ENCODE data around the gene CDC42SE1.

CDC42SE1 gene

GRCh38 chr1:151070474-151071276 is 11.3 kb upstream of the CDC42SE1 start, which contains the start of gene GABPB2:
Gene GABPB2, plus strand, starts transcription at chr1:151070761. Its CDS starts 17,429 bp downstream, at chr1:151088190.
- DNase-seq (ENCODE audit: insufficient read length, low spot score) (peak; percentile 84), FAIRE-seq (peak; percentile 83)
- TF ChIP-seq POLR2A (IDR thresholded peaks at IDR 0.05; ENCODE audit: low read depth, low read length) (peak; percentile 94), POU2F2 (IDR thresholded peaks at IDR 0.05; ENCODE audit: low read depth, low read length) (peak; percentile 90), SPI1 (IDR thresholded peaks at IDR 0.05; ENCODE audit: low read depth, low read length) (no peak), TAF1 (IDR thresholded peaks at IDR 0.05; ENCODE audit: low read depth, low read length) (peak; percentile 82), PAX5 (IDR thresholded peaks at IDR 0.05; ENCODE audit: insufficient read depth, low read length, severe bottlenecking) (no peak), POLR2AphosphoS5 (IDR thresholded peaks at IDR 0.05; ENCODE audit: low read depth, low read length) (peak; percentile 89)

- TF ChIP-seq POLR2AphosphoS5 (IDR thresholded peaks at IDR 0.05; ENCODE audit: low read depth, low read length) (no peak), TAF1 (IDR thresholded peaks at IDR 0.05; ENCODE audit: low read depth, low read length) (no peak), POU2F2 (IDR thresholded peaks at IDR 0.05; ENCODE audit: low read depth, low read length) (no peak), SPI1 (IDR thresholded peaks at IDR 0.05; ENCODE audit: low read depth, low read length) (no peak), POLR2A (IDR thresholded peaks at IDR 0.05; ENCODE audit: low read depth, low read length) (no peak), PAX5 (IDR thresholded peaks at IDR 0.05; ENCODE audit: insufficient read depth, low read length, severe bottlenecking) (no peak)
- no peak for DNase-seq (ENCODE audit: insufficient read length, low spot score)
- no peak for FAIRE-seq
Measured at GRCh38 chr1:151069103-151069486, 9.7 kb upstream of the CDC42SE1 start.

GRCh38 chr1:151067185-151067584 is 7.8 kb upstream of the CDC42SE1 start:
- DNase-seq (ENCODE audit: insufficient read length, low spot score) (no peak), FAIRE-seq (no peak)
- no peak for TF ChIP-seq POU2F2 (IDR thresholded peaks at IDR 0.05; ENCODE audit: low read depth, low read length)

- no peak for TF ChIP-seq SPI1 (IDR thresholded peaks at IDR 0.05; ENCODE audit: low read depth, low read length)
- TF ChIP-seq TAF1 (IDR thresholded peaks at IDR 0.05; ENCODE audit: low read depth, low read length), result no peak
- TF ChIP-seq POU2F2 (IDR thresholded peaks at IDR 0.05; ENCODE audit: low read depth, low read length), result no peak
- TF ChIP-seq POLR2AphosphoS5 (IDR thresholded peaks at IDR 0.05; ENCODE audit: low read depth, low read length), result no peak
- TF ChIP-seq POLR2A (IDR thresholded peaks at IDR 0.05; ENCODE audit: low read depth, low read length), result no peak
- TF ChIP-seq PAX5 (IDR thresholded peaks at IDR 0.05; ENCODE audit: insufficient read depth, low read length, severe bottlenecking), result no peak
- no peak for DNase-seq (ENCODE audit: insufficient read length, low spot score)
- no peak for FAIRE-seq
Measured at GRCh38 chr1:151065089-151065645, 5.7 kb upstream of the CDC42SE1 start.

GRCh38 chr1:151062741-151063371 is 3.4 kb upstream of the CDC42SE1 start:
- no peak for DNase-seq (ENCODE audit: insufficient read length, low spot score)
- TF ChIP-seq SPI1 (IDR thresholded peaks at IDR 0.05; ENCODE audit: low read depth, low read length) (no peak), TAF1 (IDR thresholded peaks at IDR 0.05; ENCODE audit: low read depth, low read length) (no peak), POLR2AphosphoS5 (IDR thresholded peaks at IDR 0.05; ENCODE audit: low read depth, low read length) (no peak), POU2F2 (IDR thresholded peaks at IDR 0.05; ENCODE audit: low read depth, low read length) (no peak), POLR2A (IDR thresholded peaks at IDR 0.05; ENCODE audit: low read depth, low read length) (no peak), PAX5 (IDR thresholded peaks at IDR 0.05; ENCODE audit: insufficient read depth, low read length, severe bottlenecking) (no peak)
- no peak for FAIRE-seq

- no peak for FAIRE-seq
- no peak for DNase-seq (ENCODE audit: insufficient read length, low spot score)
- TF ChIP-seq TAF1 (IDR thresholded peaks at IDR 0.05; ENCODE audit: low read depth, low read length) (no peak), POU2F2 (IDR thresholded peaks at IDR 0.05; ENCODE audit: low read depth, low read length) (no peak), POLR2A (IDR thresholded peaks at IDR 0.05; ENCODE audit: low read depth, low read length) (no peak), PAX5 (IDR thresholded peaks at IDR 0.05; ENCODE audit: insufficient read depth, low read length, severe bottlenecking) (no peak), POLR2AphosphoS5 (IDR thresholded peaks at IDR 0.05; ENCODE audit: low read depth, low read length) (no peak), SPI1 (IDR thresholded peaks at IDR 0.05; ENCODE audit: low read depth, low read length) (no peak)
Measured at GRCh38 chr1:151061704-151062103, 2.3 kb upstream of the CDC42SE1 start.

GRCh38 chr1:151060657-151061421 is 1.4 kb upstream of the CDC42SE1 start:
- FAIRE-seq, result peak; percentile 71
- TF ChIP-seq SPI1 (IDR thresholded peaks at IDR 0.05; ENCODE audit: low read depth, low read length) (no peak), POLR2AphosphoS5 (IDR thresholded peaks at IDR 0.05; ENCODE audit: low read depth, low read length) (no peak), POU2F2 (IDR thresholded peaks at IDR 0.05; ENCODE audit: low read depth, low read length) (no peak), POLR2A (IDR thresholded peaks at IDR 0.05; ENCODE audit: low read depth, low read length) (no peak), TAF1 (IDR thresholded peaks at IDR 0.05; ENCODE audit: low read depth, low read length) (no peak), PAX5 (IDR thresholded peaks at IDR 0.05; ENCODE audit: insufficient read depth, low read length, severe bottlenecking) (no peak)
- no peak for DNase-seq (ENCODE audit: insufficient read length, low spot score)

- FAIRE-seq, result no peak
Measured at GRCh38 chr1:151060007-151060656, 710 bp upstream of the CDC42SE1 start, which contains the start of gene MLLT11. Gene MLLT11, plus strand, starts transcription at chr1:151060397. Its CDS starts 6,828 bp downstream, at chr1:151067225.

More at GRCh38 chr1:151060007-151060656, 710 bp upstream of the CDC42SE1 start, which contains the start of gene MLLT11:
- TF ChIP-seq PAX5 (IDR thresholded peaks at IDR 0.05; ENCODE audit: insufficient read depth, low read length, severe bottlenecking) (no peak), POU2F2 (IDR thresholded peaks at IDR 0.05; ENCODE audit: low read depth, low read length) (no peak), TAF1 (IDR thresholded peaks at IDR 0.05; ENCODE audit: low read depth, low read length) (no peak), POLR2A (IDR thresholded peaks at IDR 0.05; ENCODE audit: low read depth, low read length) (no peak), POLR2AphosphoS5 (IDR thresholded peaks at IDR 0.05; ENCODE audit: low read depth, low read length) (no peak), SPI1 (IDR thresholded peaks at IDR 0.05; ENCODE audit: low read depth, low read length) (no peak)
- no peak for DNase-seq (ENCODE audit: insufficient read length, low spot score)
